PC-3 (cell line): Measurements from ENCODE around the gene KHDC4. TPM values are rescaled to one million over a fixed set of nuclear protein-coding genes. Genes with fewer than 3 reads are reported as not detected.

Experiments used
- ATAC-seq: fragments of 200-7000 bp; cut with Tn5 transposase; 2 replicates; pipeline ENCODE4 v1.9.1; 2020; ENCODE audit warnings: mild to moderate bottlenecking, moderate library complexity
- BruUV-seq: library from RNA; stranded (reverse); fragments of 400-500 nt; replicated peaks from 2 replicates; lab custom pipeline; 2021; lab: Mats Ljungman, UMichigan
- CTCF ChIA-PET: fragments of 300-600 bp; sonication (Branson Sonifier 250); formaldehyde crosslinking; loops from one replicate; lab custom pipeline; 2022; ENCODE audit warnings: antibody characterized with exemption; lab: Charles Lee
- POLR2A ChIA-PET: fragments of 300-600 bp; sonication (Branson Sonifier 250); formaldehyde crosslinking; loops from one replicate; lab custom pipeline; 2022; ENCODE audit warnings: antibody characterized with exemption; ENCODE audit not compliant: unreplicated experiment; lab: Charles Lee
- DNase-seq: peaks from one replicate; pipeline ENCODE4 v3.0.0-alpha.2; 2015
- H2AFZ ChIP-seq: fragments of 300-600 bp; sonication (generic); 2 replicates; pipeline ENCODE4 v1.6.0; 2016; ENCODE audit warnings: antibody characterized with exemption, low read length
- H3F3A ChIP-seq: fragments of 300-600 bp; sonication (generic); one replicate; pipeline ENCODE4 v1.6.0; 2017; ENCODE audit warnings: antibody characterized with exemption, low read length, control low read depth, mild to moderate bottlenecking; ENCODE audit not compliant: unreplicated experiment
- H3K27ac ChIP-seq: fragments of 300-600 bp; sonication (generic); 2 replicates; pipeline ENCODE4 v1.5.1; 2016; ENCODE audit warnings: mild to moderate bottlenecking, low read length
- H3K27me3 ChIP-seq: fragments of 300-600 bp; sonication (generic); 2 replicates; pipeline ENCODE4 v1.6.1; 2016; ENCODE audit warnings: low read length, mixed read lengths
- H3K36me3 ChIP-seq: fragments of 300-600 bp; sonication (generic); 2 replicates; pipeline ENCODE4 v1.6.1; 2016; ENCODE audit warnings: low read depth, mixed run types, low read length, mixed read lengths
- H3K4me1 ChIP-seq: fragments of 300-600 bp; sonication (generic); 2 replicates; pipeline ENCODE4 v1.5.1; 2016; ENCODE audit warnings: low read length; ENCODE audit not compliant: insufficient read depth
- H3K4me2 ChIP-seq: fragments of 300-600 bp; sonication (generic); 2 replicates; pipeline ENCODE4 v1.6.0; 2016; ENCODE audit warnings: low read length
- H3K4me3 ChIP-seq: fragments of 300-600 bp; sonication (generic); 2 replicates; pipeline ENCODE4 v1.5.1; 2016; ENCODE audit warnings: mild to moderate bottlenecking, low read length, mixed read lengths
- H3K79me2 ChIP-seq: fragments of 300-600 bp; sonication (generic); 2 replicates; pipeline ENCODE4 v1.6.1; 2017; ENCODE audit warnings: low read length, mixed read lengths
- H3K9ac ChIP-seq: fragments of 300-600 bp; sonication (generic); 2 replicates; pipeline ENCODE4 v1.6.0; 2016; ENCODE audit warnings: mild to moderate bottlenecking, low read length
- H3K9me2 ChIP-seq: fragments of 300-600 bp; sonication (generic); replicated peaks from 2 replicates; pipeline ENCODE4 v1.6.1; 2016; ENCODE audit warnings: mixed run types, low read length, mixed read lengths
- H3K9me3 ChIP-seq: fragments of 300-600 bp; sonication (generic); 2 replicates; pipeline ENCODE4 v1.6.1; 2016; ENCODE audit warnings: low read length, mixed read lengths
- H4K20me1 ChIP-seq: fragments of 300-600 bp; sonication (generic); 2 replicates; pipeline ENCODE4 v1.6.1; 2016; ENCODE audit warnings: low read length, mixed read lengths
- EZH2 ChIP-seq: fragments of 300-600 bp; sonication (generic); IDR thresholded peaks from one replicate; pipeline ENCODE4 v1.6.1; 2017; ENCODE audit warnings: antibody characterized with exemption, mild to moderate bottlenecking, low read length; ENCODE audit not compliant: unreplicated experiment
- EZH2phosphoT487 ChIP-seq: fragments of 300-600 bp; sonication (generic); IDR thresholded peaks from 2 replicates; pipeline ENCODE4 v1.6.1; 2018; ENCODE audit warnings: mild to moderate bottlenecking, antibody characterized with exemption, low read length, borderline replicate concordance
- intact Hi-C: fragments of 100-400 bp; cut with micrococcal nuclease; formaldehyde crosslinking; loops from 2 replicates; pipeline ENCODE4 v1.9.0; 2023
- total RNA-seq: library from RNA; depleted of rRNA; stranded (reverse); fragments of >200 nt; gene quantifications from 2 replicates; pipeline ENCODE4 v1.2.3, GENCODE V29; 2014
- TF ChIP-seq, protein P1 (sequence below): fragments of 300-600 bp; sonication (generic); conservative IDR thresholded peaks from 2 replicates; pipeline ENCODE4 v1.5.1; 2017; ENCODE audit warnings: antibody characterized with exemption, low read depth, mild to moderate bottlenecking, low read length

The KHDC4 gene
- total RNA-seq, 1 experiment from 2014 or later = 63.4 TPM

DNA sequence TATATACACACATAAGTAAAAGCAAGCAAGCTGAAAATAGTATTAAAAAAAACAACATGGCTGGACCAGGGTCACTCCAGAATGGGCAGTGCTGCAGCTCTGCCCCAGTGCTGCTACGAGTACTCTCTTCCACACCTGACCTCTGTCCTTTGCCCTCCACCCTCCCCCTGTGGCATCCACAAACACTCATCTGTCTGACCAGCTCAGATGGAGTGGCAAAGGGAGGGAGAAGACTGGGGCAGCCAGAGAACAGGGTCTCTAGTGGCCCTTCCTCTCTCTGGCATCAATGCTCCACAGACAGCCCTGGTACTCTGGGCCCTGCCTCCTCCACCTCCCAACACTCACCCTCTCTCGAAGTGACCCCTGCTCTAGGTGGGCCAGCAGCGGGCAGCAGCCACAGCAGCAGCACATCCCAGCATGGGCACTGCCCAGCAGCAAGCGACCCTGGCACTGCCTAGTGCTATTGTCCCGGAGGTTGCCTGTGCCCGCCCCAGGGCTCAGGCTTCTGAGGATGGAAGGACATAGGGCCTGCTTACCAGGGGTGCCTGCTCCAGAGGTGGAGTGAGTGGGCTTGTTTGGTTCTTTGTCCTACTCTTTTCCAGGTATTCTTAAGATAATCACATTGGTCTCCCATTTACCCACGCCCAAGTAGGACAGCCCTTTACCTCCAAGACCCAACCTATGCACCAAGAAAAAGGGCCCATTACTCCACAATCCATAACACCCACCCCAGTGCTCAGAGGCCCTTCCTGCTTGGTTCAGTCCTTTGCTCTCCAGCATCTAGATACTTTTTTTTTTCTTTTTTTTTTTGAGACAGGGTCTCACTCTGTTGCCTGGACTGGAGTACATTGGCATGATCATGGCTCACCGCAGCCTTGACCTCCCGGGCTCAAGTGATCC is 37.9 kb upstream of the KHDC4 start:
- H3K4me1 ChIP-seq = peaks cover 40% of the 10 kb centered on the region
- no peaks in the 10 kb centered on the region for H3K9me3 ChIP-seq
- H3K9ac ChIP-seq = no peak overlapping the region
- no peak overlapping the region for H3K4me2 ChIP-seq
- no peak overlapping the region for H3K4me3 ChIP-seq
- H3K79me2 ChIP-seq = peaks cover 92% of the 10 kb centered on the region
- CTCF ChIA-PET = no interaction called here
- H2AFZ ChIP-seq = no peak overlapping the region
- no peaks in the 10 kb centered on the region for H3K27me3 ChIP-seq
- no peaks in the 10 kb centered on the region for H3K9me2 ChIP-seq
- peaks cover 20% of the 10 kb centered on the region for H3K36me3 ChIP-seq
- POLR2A ChIA-PET = no interaction called here
- no peaks in the 10 kb centered on the region for H3F3A ChIP-seq
- intact Hi-C loops = no loop called here
- ATAC-seq (no peak), DNase-seq (no peak)
- TF ChIP-seq EZH2phosphoT487 = no peak
- no peak for TF ChIP-seq EZH2
- TF ChIP-seq, protein P1, sequence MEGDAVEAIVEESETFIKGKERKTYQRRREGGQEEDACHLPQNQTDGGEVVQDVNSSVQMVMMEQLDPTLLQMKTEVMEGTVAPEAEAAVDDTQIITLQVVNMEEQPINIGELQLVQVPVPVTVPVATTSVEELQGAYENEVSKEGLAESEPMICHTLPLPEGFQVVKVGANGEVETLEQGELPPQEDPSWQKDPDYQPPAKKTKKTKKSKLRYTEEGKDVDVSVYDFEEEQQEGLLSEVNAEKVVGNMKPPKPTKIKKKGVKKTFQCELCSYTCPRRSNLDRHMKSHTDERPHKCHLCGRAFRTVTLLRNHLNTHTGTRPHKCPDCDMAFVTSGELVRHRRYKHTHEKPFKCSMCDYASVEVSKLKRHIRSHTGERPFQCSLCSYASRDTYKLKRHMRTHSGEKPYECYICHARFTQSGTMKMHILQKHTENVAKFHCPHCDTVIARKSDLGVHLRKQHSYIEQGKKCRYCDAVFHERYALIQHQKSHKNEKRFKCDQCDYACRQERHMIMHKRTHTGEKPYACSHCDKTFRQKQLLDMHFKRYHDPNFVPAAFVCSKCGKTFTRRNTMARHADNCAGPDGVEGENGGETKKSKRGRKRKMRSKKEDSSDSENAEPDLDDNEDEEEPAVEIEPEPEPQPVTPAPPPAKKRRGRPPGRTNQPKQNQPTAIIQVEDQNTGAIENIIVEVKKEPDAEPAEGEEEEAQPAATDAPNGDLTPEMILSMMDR = no peak
- H4K20me1 ChIP-seq = peaks cover 20% of the 10 kb centered on the region
- no peak overlapping the region for H3K27ac ChIP-seq
- no TSS peak for BruUV-seq

DNA sequence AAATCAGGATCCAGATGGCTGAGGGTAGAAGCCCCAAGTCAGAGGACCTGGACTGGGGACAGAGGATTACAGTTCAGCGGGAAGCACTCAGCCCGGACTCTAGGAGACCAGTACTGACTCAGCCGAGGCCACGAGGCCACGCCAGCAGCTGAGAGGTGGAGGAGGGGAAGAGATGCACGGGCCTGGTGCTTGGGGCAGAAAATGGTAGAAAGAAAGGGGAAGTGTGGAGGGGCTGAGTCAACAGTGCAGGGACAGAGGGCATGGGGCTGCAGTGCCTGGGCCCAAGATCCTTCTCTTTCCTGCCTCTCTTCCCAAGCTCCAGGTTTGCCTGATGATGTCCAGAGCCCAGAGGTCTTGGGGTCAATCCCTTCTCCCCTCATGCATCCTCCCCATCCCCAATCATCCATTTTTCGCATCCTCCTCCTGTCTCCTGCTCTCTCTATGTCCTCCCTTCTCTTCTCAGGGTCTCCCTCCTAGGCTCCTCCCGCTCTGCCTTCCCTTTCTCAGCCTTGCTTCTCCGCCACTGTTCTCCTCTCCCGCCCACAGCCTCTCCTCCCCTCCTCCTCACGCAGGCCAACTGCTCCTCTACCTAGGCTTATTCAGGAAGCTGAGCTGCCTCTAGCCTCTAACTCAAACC is 36.4 kb upstream of the KHDC4 start:
- ATAC-seq (peak; percentile 47; the same call in 1 of the 2 replicates), DNase-seq (no peak)
- BruUV-seq = no TSS peak
- H3K4me1 ChIP-seq = peaks cover 26% of the 10 kb centered on the region
- ChIA-PET CTCF (no interaction called here), POLR2A (no interaction called here)
- H3K9ac ChIP-seq = no peak overlapping the region
- H3K27ac ChIP-seq = no peak overlapping the region
- H3K79me2 ChIP-seq = peaks cover 77% of the 10 kb centered on the region
- H4K20me1 ChIP-seq = peaks cover 20% of the 10 kb centered on the region
- H3K4me2 ChIP-seq = no peak overlapping the region
- H2AFZ ChIP-seq = no peak overlapping the region
- H3F3A ChIP-seq = no peaks in the 10 kb centered on the region
- TF ChIP-seq EZH2phosphoT487 = no peak
- TF ChIP-seq, protein P1 = no peak
- no peak for TF ChIP-seq EZH2
- H3K4me3 ChIP-seq = no peak overlapping the region
- no peaks in the 10 kb centered on the region for H3K27me3 ChIP-seq
- H3K9me2 ChIP-seq = no peaks in the 10 kb centered on the region
- intact Hi-C loops = no loop called here
- H3K36me3 ChIP-seq = peaks cover 32% of the 10 kb centered on the region
- no peaks in the 10 kb centered on the region for H3K9me3 ChIP-seq
